HCT116 (cell line): ENCODE measurements around the gene TFAP2B. TPM values are rescaled to one million over a fixed set of nuclear protein-coding genes. Genes with fewer than 3 reads are reported as not detected.

ENCODE experiments used
- ATAC-seq: fragments of 200-7000 bp; cut with Tn5 transposase; 2 replicates; pipeline ENCODE4 v1.9.1; 2020; ENCODE audit warnings: mild to moderate bottlenecking, moderate library complexity
- BruUV-seq: library from RNA; stranded (reverse); fragments of 400-500 nt; replicated peaks from 2 replicates; lab custom pipeline; 2021; lab: Mats Ljungman, UMichigan
- CTCF ChIA-PET: fragments of 300-600 bp; sonication (Branson Sonifier 250); formaldehyde crosslinking; loops from one replicate; lab custom pipeline; 2021; ENCODE audit warnings: antibody characterized with exemption; lab: Charles Lee
- POLR2A ChIA-PET: fragments of 300-600, 350-600 bp; sonication (Branson Sonifier 250); formaldehyde crosslinking; loops from one replicate; lab custom pipeline; 2021; ENCODE audit warnings: antibody characterized with exemption; lab: Charles Lee
- RAD21 ChIA-PET, 2 experiments: fragments of 300-600 bp; sonication (Branson Sonifier 250); formaldehyde crosslinking; loops; one replicate each; lab custom pipeline; 2023; ENCODE audit warnings: low total read pairs in 2 of 2; ENCODE audit not compliant: uncharacterized antibody in 2 of 2, unreplicated experiment in 2 of 2, low non-redundant PET in 1 of 2; lab: Charles Lee
- DNase-seq: peaks from one replicate; pipeline ENCODE4 v3.0.0-alpha.2; 2010; ENCODE audit warnings: low read depth, low spot score
- H2AFZ ChIP-seq: fragments of 200-600 bp; shearing (Covaris generic), sonication (generic); 2 replicates; pipeline ENCODE4 v1.6.1; 2017; ENCODE audit warnings: low read depth, mixed run types, mixed read lengths, antibody characterized with exemption, low read length; ENCODE audit not compliant: poor library complexity, severe bottlenecking
- H3K27ac ChIP-seq: 2 replicates; pipeline ENCODE4 v1.5.1; 2012; ENCODE audit warnings: low read depth, low read length
- H3K27me3 ChIP-seq: fragments of 200-600 bp; sonication (generic); 2 replicates; pipeline ENCODE4 v1.6.1; 2016; ENCODE audit warnings: mixed run types, low read length, mixed read lengths; ENCODE audit not compliant: insufficient read depth
- H3K36me3 ChIP-seq, 2 experiments: fragments of 200-500 bp in 1 of 2; fragments of 200-600 bp in 1 of 2; sonication (Bioruptor generic) in 1 of 2; sonication (generic) in 1 of 2; 2 replicates each; pipeline versions ENCODE4 v1.5.1 to v1.6.1; 2014 to 2016; ENCODE audit warnings: low read length in 2 of 2, inconsistent platforms in 1 of 2, mixed read lengths in 1 of 2, mixed run types in 1 of 2; ENCODE audit not compliant: insufficient read depth in 2 of 2, control insufficient read depth in 1 of 2
- H3K4me1 ChIP-seq, 2 experiments: fragments of 200-600 bp in 1 of 2; sonication (generic) in 1 of 2; 2 replicates each; pipeline versions ENCODE4 v1.5.1 to v1.6.1; 2012 to 2017; ENCODE audit warnings: low read length in 2 of 2, inconsistent platforms in 1 of 2, mild to moderate bottlenecking in 1 of 2, mixed read lengths in 1 of 2, mixed run types in 1 of 2, moderate library complexity in 1 of 2; ENCODE audit not compliant: insufficient read depth in 2 of 2, control insufficient read depth in 1 of 2
- H3K4me2 ChIP-seq: fragments of 200-600 bp; sonication (generic); 2 replicates; pipeline ENCODE4 v1.6.1; 2017; ENCODE audit warnings: mixed run types, low read length, mixed read lengths
- H3K4me3 ChIP-seq, 2 experiments: fragments of 200-600 bp in 1 of 2; sonication (generic) in 1 of 2; replicated peaks in 1 of 2; 2 replicates each; pipeline ENCODE4 v1.5.1; 2011 to 2016; ENCODE audit warnings: low read length in 2 of 2, control low read depth in 1 of 2, low read depth in 1 of 2, mild to moderate bottlenecking in 1 of 2, mixed read lengths in 1 of 2, mixed run types in 1 of 2
- H3K79me2 ChIP-seq: fragments of 200-600 bp; sonication (generic); 2 replicates; pipeline ENCODE4 v1.6.1; 2017; ENCODE audit warnings: mild to moderate bottlenecking, mixed run types, low read length, moderate library complexity, mixed read lengths; ENCODE audit not compliant: insufficient read depth
- H3K9ac ChIP-seq: fragments of 200-600 bp; sonication (generic); 2 replicates; pipeline ENCODE4 v1.6.1; 2016; ENCODE audit warnings: low read length, mixed read lengths
- H3K9me2 ChIP-seq: fragments of 200-600 bp; sonication (generic), shearing (Covaris generic); 2 replicates; pipeline ENCODE4 v1.6.1; 2017; ENCODE audit warnings: mixed run types, mild to moderate bottlenecking, moderate library complexity; ENCODE audit not compliant: insufficient read depth
- H3K9me3 ChIP-seq, 2 experiments: fragments of 200-500 bp in 1 of 2; fragments of 200-600 bp in 1 of 2; sonication (Bioruptor generic) in 1 of 2; sonication (generic) in 1 of 2; 2 replicates each; pipeline ENCODE4 v1.6.1; 2014 to 2017; ENCODE audit warnings: low read length in 2 of 2, mixed read lengths in 2 of 2, inconsistent platforms in 1 of 2, low read depth in 1 of 2, mild to moderate bottlenecking in 1 of 2, mixed run types in 1 of 2, moderate library complexity in 1 of 2; ENCODE audit not compliant: control insufficient read depth in 1 of 2, insufficient read depth in 1 of 2
- H4K20me1 ChIP-seq: fragments of 200-600 bp; sonication (generic), shearing (Covaris generic); 2 replicates; pipeline ENCODE4 v1.6.1; 2017; ENCODE audit warnings: mixed run types, mild to moderate bottlenecking, moderate library complexity; ENCODE audit not compliant: insufficient read depth
- CBX3 ChIP-seq: IDR thresholded peaks from 2 replicates; pipeline ENCODE4 v1.6.1; 2012; ENCODE audit warnings: low read depth
- CEBPB ChIP-seq: IDR thresholded peaks from 2 replicates; pipeline ENCODE4 v1.6.1; 2012; ENCODE audit warnings: low read depth
- EGR1 ChIP-seq: IDR thresholded peaks from 2 replicates; pipeline ENCODE4 v1.6.1; 2012; ENCODE audit warnings: low read depth
- EZH2 ChIP-seq: fragments of 200-600 bp; sonication (generic); IDR thresholded peaks from 2 replicates; pipeline ENCODE4 v1.6.1; 2017; ENCODE audit warnings: antibody characterized with exemption, mixed run types
- EZH2phosphoT487 ChIP-seq: fragments of 200-600 bp; IDR thresholded peaks from 2 replicates; pipeline ENCODE4 v1.6.1; 2018; ENCODE audit warnings: antibody characterized with exemption, borderline replicate concordance
- FOSL1 ChIP-seq: IDR thresholded peaks from 2 replicates; pipeline ENCODE4 v1.6.1; 2012; ENCODE audit warnings: low read depth
- POLR2A ChIP-seq: IDR thresholded peaks from 2 replicates; pipeline ENCODE4 v1.7.0; 2011; ENCODE audit warnings: borderline replicate concordance; ENCODE audit not compliant: insufficient read depth, insufficient read length; ENCODE audit errors: extremely low read depth
- RAD21 ChIP-seq: IDR thresholded peaks from 2 replicates; pipeline ENCODE4 v1.6.1; 2012; ENCODE audit warnings: low read depth, mild to moderate bottlenecking
- SP1 ChIP-seq: IDR thresholded peaks from 2 replicates; pipeline ENCODE4 v1.6.1; 2012; ENCODE audit warnings: low read depth
- SRF ChIP-seq: IDR thresholded peaks from 2 replicates; pipeline ENCODE4 v1.6.1; 2012; ENCODE audit warnings: low read depth
- TCF7L2 ChIP-seq: IDR thresholded peaks from 2 replicates; pipeline ENCODE4 v1.7.0; 2011; ENCODE audit warnings: borderline replicate concordance, inconsistent platforms; ENCODE audit not compliant: insufficient read depth, insufficient read length; ENCODE audit errors: extremely low read depth
- ZFX ChIP-seq: fragments of 450-650 bp; IDR thresholded peaks from 2 replicates; pipeline ENCODE4 v1.6.1; 2017
- intact Hi-C: fragments of 100-400 bp; cut with micrococcal nuclease; formaldehyde crosslinking; loops from 2 replicates; pipeline ENCODE4 v1.10.0; 2022
- total RNA-seq: library from RNA; stranded (reverse); gene quantifications from one replicate; pipeline ENCODE4 v1.2.1, GENCODE V29; 2021; ENCODE audit not compliant: unreplicated experiment
- TF ChIP-seq, protein P1 (sequence below): IDR thresholded peaks from 2 replicates; pipeline ENCODE4 v1.6.1; 2012; ENCODE audit warnings: low read depth
- TF ChIP-seq, protein P2 (sequence below): IDR thresholded peaks from 2 replicates; pipeline ENCODE4 v1.6.1; 2012
- TF ChIP-seq, protein P3 (sequence below): IDR thresholded peaks from 2 replicates; pipeline ENCODE4 v1.6.1; 2012
- TF ChIP-seq, protein P4 (sequence below), 3 experiments: fragments of 200-600 bp in 1 of 3; sonication (generic) in 1 of 3; IDR thresholded peaks in 2 of 3; conservative IDR thresholded peaks in 1 of 3; 2 replicates each; pipeline ENCODE4 v1.5.1; 2012 to 2017; ENCODE audit warnings: low read depth in 2 of 3, low read length in 2 of 3, antibody characterized with exemption in 1 of 3, borderline replicate concordance in 1 of 3, control low read depth in 1 of 3, mild to moderate bottlenecking in 1 of 3, mixed read lengths in 1 of 3, mixed run types in 1 of 3, moderate library complexity in 1 of 3; ENCODE audit not compliant: insufficient read depth in 1 of 3

Gene TFAP2B
- total RNA-seq, 1 experiment from 2014 or later, result not detected

DNA sequence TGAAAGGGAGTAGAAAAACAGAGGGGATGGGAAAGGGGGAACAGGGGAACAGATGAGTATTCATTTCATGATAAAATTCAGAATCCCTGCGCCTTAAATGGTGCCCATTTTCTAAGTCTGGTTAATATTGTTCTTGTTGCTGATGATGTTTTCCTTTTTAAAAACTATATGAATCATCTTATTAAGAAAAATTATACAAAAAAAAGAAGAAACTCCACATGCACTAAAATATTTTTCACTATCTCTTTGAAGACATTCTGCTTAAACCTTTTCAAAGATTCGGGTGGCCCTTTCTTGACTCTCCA is 1.1 kb upstream of the TFAP2B start:
- Histone ChIP-seq H3K79me2 (no peaks in the 10 kb centered on the region), H3K4me3 (no peak overlapping the region), H3K27me3 (no peaks in the 10 kb centered on the region), H3K36me3 (no peaks in the 10 kb centered on the region; a peak in 1 of 4 replicates), H3K4me1 (no peaks in the 10 kb centered on the region), H3K9ac (no peak overlapping the region), H2AFZ (no peak overlapping the region), H3K9me2 (no peaks in the 10 kb centered on the region), H3K4me2 (no peak overlapping the region), H3K27ac (no peak overlapping the region), H3K9me3 (no peaks in the 10 kb centered on the region), H4K20me1 (no peaks in the 10 kb centered on the region)
- ATAC-seq (no peak), DNase-seq (no peak)
- ChIA-PET RAD21 (no interaction called here), CTCF (no interaction called here), POLR2A (no interaction called here)
- intact Hi-C loops, result loop anchor here (10.0 kb wide), 1 partner anchor 1037 kb away; no protein-coding TSS in a partner anchor
- BruUV-seq, result no TSS peak
- TF ChIP-seq CBX3 (no peak), EZH2 (no peak), FOSL1 (no peak), SP1 (no peak), CEBPB (no peak), EGR1 (no peak), SRF (no peak), ZFX (no peak), EZH2phosphoT487 (no peak), RAD21 (no peak), TCF7L2 (no peak), POLR2A (no peak)
- TF ChIP-seq, protein P1, sequence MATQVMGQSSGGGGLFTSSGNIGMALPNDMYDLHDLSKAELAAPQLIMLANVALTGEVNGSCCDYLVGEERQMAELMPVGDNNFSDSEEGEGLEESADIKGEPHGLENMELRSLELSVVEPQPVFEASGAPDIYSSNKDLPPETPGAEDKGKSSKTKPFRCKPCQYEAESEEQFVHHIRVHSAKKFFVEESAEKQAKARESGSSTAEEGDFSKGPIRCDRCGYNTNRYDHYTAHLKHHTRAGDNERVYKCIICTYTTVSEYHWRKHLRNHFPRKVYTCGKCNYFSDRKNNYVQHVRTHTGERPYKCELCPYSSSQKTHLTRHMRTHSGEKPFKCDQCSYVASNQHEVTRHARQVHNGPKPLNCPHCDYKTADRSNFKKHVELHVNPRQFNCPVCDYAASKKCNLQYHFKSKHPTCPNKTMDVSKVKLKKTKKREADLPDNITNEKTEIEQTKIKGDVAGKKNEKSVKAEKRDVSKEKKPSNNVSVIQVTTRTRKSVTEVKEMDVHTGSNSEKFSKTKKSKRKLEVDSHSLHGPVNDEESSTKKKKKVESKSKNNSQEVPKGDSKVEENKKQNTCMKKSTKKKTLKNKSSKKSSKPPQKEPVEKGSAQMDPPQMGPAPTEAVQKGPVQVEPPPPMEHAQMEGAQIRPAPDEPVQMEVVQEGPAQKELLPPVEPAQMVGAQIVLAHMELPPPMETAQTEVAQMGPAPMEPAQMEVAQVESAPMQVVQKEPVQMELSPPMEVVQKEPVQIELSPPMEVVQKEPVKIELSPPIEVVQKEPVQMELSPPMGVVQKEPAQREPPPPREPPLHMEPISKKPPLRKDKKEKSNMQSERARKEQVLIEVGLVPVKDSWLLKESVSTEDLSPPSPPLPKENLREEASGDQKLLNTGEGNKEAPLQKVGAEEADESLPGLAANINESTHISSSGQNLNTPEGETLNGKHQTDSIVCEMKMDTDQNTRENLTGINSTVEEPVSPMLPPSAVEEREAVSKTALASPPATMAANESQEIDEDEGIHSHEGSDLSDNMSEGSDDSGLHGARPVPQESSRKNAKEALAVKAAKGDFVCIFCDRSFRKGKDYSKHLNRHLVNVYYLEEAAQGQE, result no peak
- TF ChIP-seq, protein P2, sequence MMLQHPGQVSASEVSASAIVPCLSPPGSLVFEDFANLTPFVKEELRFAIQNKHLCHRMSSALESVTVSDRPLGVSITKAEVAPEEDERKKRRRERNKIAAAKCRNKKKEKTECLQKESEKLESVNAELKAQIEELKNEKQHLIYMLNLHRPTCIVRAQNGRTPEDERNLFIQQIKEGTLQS, result no peak
- TF ChIP-seq, protein P3, sequence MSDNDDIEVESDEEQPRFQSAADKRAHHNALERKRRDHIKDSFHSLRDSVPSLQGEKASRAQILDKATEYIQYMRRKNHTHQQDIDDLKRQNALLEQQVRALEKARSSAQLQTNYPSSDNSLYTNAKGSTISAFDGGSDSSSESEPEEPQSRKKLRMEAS, result no peak
- TF ChIP-seq, protein P4, sequence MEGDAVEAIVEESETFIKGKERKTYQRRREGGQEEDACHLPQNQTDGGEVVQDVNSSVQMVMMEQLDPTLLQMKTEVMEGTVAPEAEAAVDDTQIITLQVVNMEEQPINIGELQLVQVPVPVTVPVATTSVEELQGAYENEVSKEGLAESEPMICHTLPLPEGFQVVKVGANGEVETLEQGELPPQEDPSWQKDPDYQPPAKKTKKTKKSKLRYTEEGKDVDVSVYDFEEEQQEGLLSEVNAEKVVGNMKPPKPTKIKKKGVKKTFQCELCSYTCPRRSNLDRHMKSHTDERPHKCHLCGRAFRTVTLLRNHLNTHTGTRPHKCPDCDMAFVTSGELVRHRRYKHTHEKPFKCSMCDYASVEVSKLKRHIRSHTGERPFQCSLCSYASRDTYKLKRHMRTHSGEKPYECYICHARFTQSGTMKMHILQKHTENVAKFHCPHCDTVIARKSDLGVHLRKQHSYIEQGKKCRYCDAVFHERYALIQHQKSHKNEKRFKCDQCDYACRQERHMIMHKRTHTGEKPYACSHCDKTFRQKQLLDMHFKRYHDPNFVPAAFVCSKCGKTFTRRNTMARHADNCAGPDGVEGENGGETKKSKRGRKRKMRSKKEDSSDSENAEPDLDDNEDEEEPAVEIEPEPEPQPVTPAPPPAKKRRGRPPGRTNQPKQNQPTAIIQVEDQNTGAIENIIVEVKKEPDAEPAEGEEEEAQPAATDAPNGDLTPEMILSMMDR (IDR thresholded peaks at IDR 0.05 in 2 of 3, conservative IDR thresholded peaks at IDR 0.05 in 1 of 3; ENCODE audit: borderline replicate concordance in 1 of 3, insufficient read depth in 1 of 3, low read depth in 2 of 3, low read length in 2 of 3), result no peak
